Adrenal gland (tissue), 12 donors: Measurements from ENCODE around the gene LTB. TPM values are rescaled to one million over a fixed set of nuclear protein-coding genes. Genes with fewer than 3 reads are reported as not detected.
A peak's percentile ranks its signal among the peaks of the same experiment; 100 is the strongest.

Experiments used
- DNase-seq, 7 donors: peaks; one replicate each; pipeline ENCODE4 v3.0.0-alpha.2; 2019 to 2020
- H3K27ac ChIP-seq, 5 donors: fragments of 200-600 bp; sonication (generic) in 4 of 5; 1 replicate in 3 of 5; 2 replicates in 2 of 5; pipeline versions ENCODE4 v1.5.1 to v1.8.0; 2016 to 2020; ENCODE audit warnings: mild to moderate bottlenecking in 1 of 5
- H3K27me3 ChIP-seq: fragments of 200-600 bp; 2 replicates; pipeline ENCODE4 v1.8.0; 2021
- H3K36me3 ChIP-seq, 2 donors: fragments of 200-600 bp; replicated peaks in 1 of 2; 1 replicate in 1 of 2; 2 replicates in 1 of 2; pipeline versions ENCODE4 v1.5.1 to v1.8.0; 2018 to 2022
- H3K4me1 ChIP-seq, 2 donors: fragments of 200-600 bp; replicated peaks in 1 of 2; 1 replicate in 1 of 2; 2 replicates in 1 of 2; pipeline versions ENCODE4 v1.5.1 to v1.8.0; 2018 to 2021
- H3K4me3 ChIP-seq, 4 donors: fragments of 200-600 bp; sonication (generic) in 3 of 4; one replicate each; pipeline ENCODE4 v1.5.1; 2016 to 2018
- H3K9me3 ChIP-seq, 3 donors: fragments of 200-600 bp; sonication (generic) in 1 of 3; replicated peaks in 1 of 3; 1 replicate in 2 of 3; 2 replicates in 1 of 3; pipeline versions ENCODE4 v1.5.1 to v1.8.0; 2016 to 2021
- CTCF ChIP-seq, 6 experiments: fragments of 450-650 bp in 4 of 6; fragments of 200-600 bp in 2 of 6; sonication (generic) in 1 of 6; IDR thresholded peaks; 1 replicate in 5 of 6; 2 replicates in 1 of 6; pipeline versions ENCODE4 v1.5.1 to v1.8.0; 2016 to 2021; ENCODE audit warnings: antibody characterized with exemption in 6 of 6, mild to moderate bottlenecking in 2 of 6, moderate library complexity in 1 of 6
- POLR2A ChIP-seq, 2 donors: fragments of 450-650 bp; IDR thresholded peaks; one replicate each; pipeline ENCODE4 v1.6.1; 2017; ENCODE audit warnings: antibody characterized with exemption in 2 of 2, mild to moderate bottlenecking in 2 of 2, moderate library complexity in 1 of 2
- WGBS, 4 donors: extraction: QIAGEN DNeasy Blood & Tissue Kit in 2 of 4; methylation state at CpG; one replicate each; pipeline versions ENCODE4 v1.1.5 to v1.1.7; 2013 to 2017; 5-methylcytosine and 5-hydroxymethylcytosine counted together
- intact Hi-C, 2 donors: fragments of 100-400 bp; cut with DNase I; formaldehyde crosslinking; loops; one replicate each; pipeline versions ENCODE4 v1.14.1 to v1.15.0; 2022 to 2023
- polyA plus RNA-seq, 3 donors: library from polyadenylated mRNA; stranded (reverse); fragments of 200-250 nt in 2 of 3; fragments of 350-450 nt in 1 of 3; fragmentation: Illumina TruSeq in 1 of 3; extraction: RNeasy Lipid Tissue Mini Kit (QIAGEN cat#74804) in 1 of 3; gene quantifications; one replicate each; pipeline ENCODE4 v1.2.3, GENCODE V29; 2013 to 2014
- total RNA-seq, 9 donors: library from RNA; depleted of rRNA in 4 of 9; stranded (reverse); fragments of >200 nt in 4 of 9; fragments of 120-200 nt in 1 of 9; fragmentation: NEBNext Ultra II Directional in 1 of 9; extraction: Animal tissue kit (Norgen Biotek cat#: 25700) in 1 of 9; gene quantifications; one replicate each; pipeline versions ENCODE4 v1.1.0 to v1.2.4, GENCODE V29; 2013 to 2023
- donor health status: healthy with polysubstance abuse.
- donor health status: Bipolar disorder and iron deficiency.
- donor health status: DM: yes; HTN: yes; CAD: no.
- donor health status: DM: no; HTN: no; CAD: no.
- donor health status: DM: no; HTN: no; CAD: no.
- donor health status: DM: yes; HTN: yes; CAD: no.

Gene LTB
- total and polyA plus RNA-seq, 12 donors = 0.31 to 6.7 (median 1.1) TPM; not detected in 3

- intact Hi-C loops = no loop called here
- Histone ChIP-seq H3K27me3 (no peaks in the 10 kb centered on the region), H3K27ac (no peak overlapping the region), H3K4me1 (no peaks in the 10 kb centered on the region), H3K4me3 (no peak overlapping the region), H3K9me3 (no peaks in the 10 kb centered on the region), H3K36me3 (no peaks in the 10 kb centered on the region)
- TF ChIP-seq POLR2A (IDR thresholded peaks at IDR 0.05) (no peak), CTCF (IDR thresholded peaks at IDR 0.05) (no peak)
- peak in 1 of 7 donors; percentile 38 for DNase-seq
- WGBS, 4 donors = 57 to 76% (median 63%) methylated on average over 3 of the region's 3 CpGs
Observed at GRCh38 chr6:31568537-31568961, 13.7 kb downstream of the LTB start.

- no peaks in the 10 kb centered on the region for H3K27me3 ChIP-seq
- H3K4me1 ChIP-seq = no peaks in the 10 kb centered on the region
- H3K27ac ChIP-seq = no peak overlapping the region
- TF ChIP-seq CTCF (IDR thresholded peaks at IDR 0.05) = no peak
- H3K9me3 ChIP-seq = no peaks in the 10 kb centered on the region
- WGBS, 4 donors = 39 to 53% (median 46%) methylated on average over 9 of the region's 9 CpGs
- no peak for DNase-seq
- no peak overlapping the region for H3K4me3 ChIP-seq
- no peaks in the 10 kb centered on the region for H3K36me3 ChIP-seq
- intact Hi-C loops = no loop called here
Observed at GRCh38 chr6:31567531-31568370, 14.5 kb downstream of the LTB start.

- no peak overlapping the region for H3K4me3 ChIP-seq
- no peaks in the 10 kb centered on the region for H3K9me3 ChIP-seq
- DNase-seq = no peak
- H3K36me3 ChIP-seq = peaks cover 0 to 33% of the 10 kb centered on the region in 2 donors
- intact Hi-C loops = no loop called here
- peak overlapping the region in 3 of 5 donors; percentile 26 to 76 (median 69) for H3K27ac ChIP-seq
- no peaks in the 10 kb centered on the region for H3K27me3 ChIP-seq
- TF ChIP-seq CTCF (IDR thresholded peaks at IDR 0.05) (no peak), POLR2A (IDR thresholded peaks at IDR 0.05) (no peak)
- H3K4me1 ChIP-seq = peaks cover 16 to 33% of the 10 kb centered on the region in 2 donors
Observed at GRCh38 chr6:31560697-31561058, 21.5 kb downstream of the LTB start.

GRCh38 chr6:31559958-31560696, 22.1 kb downstream of the LTB start:
- peak; percentile 65 to 89 (median 82) for DNase-seq
- Histone ChIP-seq H3K4me1 (peaks cover 16 to 33% of the 10 kb centered on the region in 2 donors), H3K27me3 (no peaks in the 10 kb centered on the region), H3K27ac (peak overlapping the region; percentile 12 to 76 (median 39)), H3K4me3 (no peak overlapping the region), H3K9me3 (no peaks in the 10 kb centered on the region), H3K36me3 (peaks cover 0 to 33% of the 10 kb centered on the region in 2 donors)
- intact Hi-C loops = no loop called here
- 27 to 46% (median 37%) methylated on average over 7 of the region's 7 CpGs for WGBS, 4 donors
- TF ChIP-seq POLR2A (IDR thresholded peaks at IDR 0.05) (no peak), CTCF (IDR thresholded peaks at IDR 0.05) (peak in 1 of 6 experiments; percentile 7)
